HL-60 (cell line): ENCODE measurements around the gene CADM2.

Experiments used
- DNase-seq, 2 experiments: peaks; one replicate each; pipeline ENCODE4 v3.0.0-alpha.2; 2010 to 2020; ENCODE audit warnings: low read depth in 1 of 2, low spot score in 1 of 2
- H3K27ac ChIP-seq: fragments of 250-450 bp; sonication (Bioruptor Pico); replicated peaks from 2 replicates; pipeline ENCODE4 v1.5.1; 2020; ENCODE audit warnings: mild to moderate bottlenecking, moderate library complexity
- H3K27me3 ChIP-seq: fragments of 250-450 bp; sonication (Bioruptor Pico); 2 replicates; pipeline ENCODE4 v1.5.1; 2021; ENCODE audit warnings: mild to moderate bottlenecking, moderate library complexity; ENCODE audit not compliant: insufficient read depth, poor library complexity, severe bottlenecking
- H3K4me3 ChIP-seq: replicated peaks from 2 replicates; pipeline ENCODE4 v1.5.1; 2011; ENCODE audit warnings: mild to moderate bottlenecking, control low read depth, low read length; ENCODE audit not compliant: insufficient read depth
- CTCF ChIP-seq: IDR thresholded peaks from one replicate; pipeline ENCODE4 v1.5.1; 2011; ENCODE audit warnings: low read length, control low read depth, inconsistent platforms; ENCODE audit not compliant: insufficient read depth
- GABPA ChIP-seq: IDR thresholded peaks from 2 replicates; pipeline ENCODE4 v1.6.1; 2012; ENCODE audit warnings: low read depth
- POLR2AphosphoS5 ChIP-seq: IDR thresholded peaks from 2 replicates; pipeline ENCODE4 v1.6.1; 2012; ENCODE audit warnings: low read depth
- REST ChIP-seq: IDR thresholded peaks from 2 replicates; pipeline ENCODE4 v1.6.1; 2012; ENCODE audit warnings: low read depth; ENCODE audit not compliant: insufficient replicate concordance
- SPI1 ChIP-seq: IDR thresholded peaks from 2 replicates; pipeline ENCODE4 v1.6.1; 2012; ENCODE audit warnings: low read depth, mild to moderate bottlenecking, borderline replicate concordance

The CADM2 gene

GRCh38 chr3:85785766-85786165 is 827.0 kb downstream of the CADM2 start:
- TF ChIP-seq REST (no peak), POLR2AphosphoS5 (no peak), CTCF (no peak), GABPA (no peak), SPI1 (no peak)
- H3K27ac ChIP-seq = no peak overlapping the region
- no peak for DNase-seq
- H3K27me3 ChIP-seq = no peaks in the 10 kb centered on the region
- H3K4me3 ChIP-seq = no peak overlapping the region

GRCh38 chr3:85790445-85791030 is 831.7 kb downstream of the CADM2 start:
- no peak for TF ChIP-seq SPI1
- TF ChIP-seq REST = no peak
- TF ChIP-seq CTCF = no peak
- no peak for TF ChIP-seq POLR2AphosphoS5
- TF ChIP-seq GABPA = no peak
- no peak for DNase-seq
- Histone ChIP-seq H3K27me3 (no peaks in the 10 kb centered on the region), H3K4me3 (no peak overlapping the region), H3K27ac (no peak overlapping the region)

GRCh38 chr3:85796140-85796539 is 837.4 kb downstream of the CADM2 start:
- DNase-seq = no peak
- no peak for TF ChIP-seq SPI1
- no peak for TF ChIP-seq GABPA
- TF ChIP-seq POLR2AphosphoS5 = no peak
- TF ChIP-seq CTCF = no peak
- no peak for TF ChIP-seq REST
- no peaks in the 10 kb centered on the region for H3K27me3 ChIP-seq
- no peak overlapping the region for H3K4me3 ChIP-seq
- H3K27ac ChIP-seq = no peak overlapping the region
